IPS-15b (cell line): ENCODE measurements around the gene PIK3R6.

Experiments used
- H3K27me3 ChIP-seq: one replicate; pipeline ENCODE4 v1.6.1; 2013; ENCODE audit warnings: low read length; ENCODE audit not compliant: control insufficient read depth, insufficient read depth
- H3K36me3 ChIP-seq: one replicate; pipeline ENCODE4 v1.6.1; 2013; ENCODE audit warnings: low read length; ENCODE audit not compliant: control insufficient read depth, insufficient read depth
- H3K4me1 ChIP-seq: one replicate; pipeline ENCODE4 v1.6.1; 2013; ENCODE audit warnings: mild to moderate bottlenecking, low read length; ENCODE audit not compliant: control insufficient read depth, insufficient read depth
- H3K4me3 ChIP-seq: one replicate; pipeline ENCODE4 v1.5.1; 2013; ENCODE audit warnings: low read depth, low read length
- H3K9ac ChIP-seq: one replicate; pipeline ENCODE4 v1.6.1; 2013; ENCODE audit warnings: low read depth, mild to moderate bottlenecking, low read length
- H3K9me3 ChIP-seq: one replicate; pipeline ENCODE4 v1.6.1; 2013; ENCODE audit warnings: mild to moderate bottlenecking, low read length; ENCODE audit not compliant: control insufficient read depth, insufficient read depth

Gene PIK3R6

GRCh38 chr17:8828517-8828875 lies 39.0 kb downstream of the PIK3R6 start:
- H3K4me3 ChIP-seq, result no peak overlapping the region
- H3K9ac ChIP-seq, result no peak overlapping the region
- H3K27me3 ChIP-seq, result no peaks in the 10 kb centered on the region
- no peaks in the 10 kb centered on the region for H3K4me1 ChIP-seq
- H3K9me3 ChIP-seq, result no peaks in the 10 kb centered on the region
- no peaks in the 10 kb centered on the region for H3K36me3 ChIP-seq

GRCh38 chr17:8826808-8827435 lies 40.6 kb downstream of the PIK3R6 start:
- H3K4me3 ChIP-seq, result no peak overlapping the region
- no peaks in the 10 kb centered on the region for H3K9me3 ChIP-seq
- no peak overlapping the region for H3K9ac ChIP-seq
- H3K27me3 ChIP-seq, result no peaks in the 10 kb centered on the region
- no peaks in the 10 kb centered on the region for H3K36me3 ChIP-seq
- no peaks in the 10 kb centered on the region for H3K4me1 ChIP-seq

- Histone ChIP-seq H3K4me1 (no peaks in the 10 kb centered on the region), H3K9ac (no peak overlapping the region), H3K9me3 (no peaks in the 10 kb centered on the region), H3K27me3 (no peaks in the 10 kb centered on the region), H3K4me3 (no peak overlapping the region), H3K36me3 (no peaks in the 10 kb centered on the region)
Measured at GRCh38 chr17:8825802-8826201, 41.7 kb downstream of the PIK3R6 start.

- no peaks in the 10 kb centered on the region for H3K9me3 ChIP-seq
- no peaks in the 10 kb centered on the region for H3K36me3 ChIP-seq
- no peak overlapping the region for H3K4me3 ChIP-seq
- no peaks in the 10 kb centered on the region for H3K4me1 ChIP-seq
- H3K27me3 ChIP-seq, result no peaks in the 10 kb centered on the region
- no peak overlapping the region for H3K9ac ChIP-seq
Measured at GRCh38 chr17:8823279-8823678, 44.2 kb downstream of the PIK3R6 start.

- H3K36me3 ChIP-seq, result no peaks in the 10 kb centered on the region
- H3K9me3 ChIP-seq, result no peaks in the 10 kb centered on the region
- no peaks in the 10 kb centered on the region for H3K27me3 ChIP-seq
- no peaks in the 10 kb centered on the region for H3K4me1 ChIP-seq
- H3K4me3 ChIP-seq, result no peak overlapping the region
- no peak overlapping the region for H3K9ac ChIP-seq
Measured at GRCh38 chr17:8822401-8823035, 45.0 kb downstream of the PIK3R6 start.

GRCh38 chr17:8821446-8822105 lies 45.9 kb downstream of the PIK3R6 start:
- Histone ChIP-seq H3K4me1 (no peaks in the 10 kb centered on the region), H3K27me3 (no peaks in the 10 kb centered on the region), H3K9me3 (no peaks in the 10 kb centered on the region), H3K9ac (no peak overlapping the region), H3K4me3 (no peak overlapping the region), H3K36me3 (no peaks in the 10 kb centered on the region)

- H3K9ac ChIP-seq, result no peak overlapping the region
- H3K4me3 ChIP-seq, result no peak overlapping the region
- H3K36me3 ChIP-seq, result no peaks in the 10 kb centered on the region
- H3K4me1 ChIP-seq, result no peaks in the 10 kb centered on the region
- no peaks in the 10 kb centered on the region for H3K9me3 ChIP-seq
- no peaks in the 10 kb centered on the region for H3K27me3 ChIP-seq
Measured at GRCh38 chr17:8820311-8821010, 47.0 kb downstream of the PIK3R6 start.

- Histone ChIP-seq H3K9me3 (no peaks in the 10 kb centered on the region), H3K9ac (no peak overlapping the region), H3K27me3 (no peaks in the 10 kb centered on the region), H3K36me3 (no peaks in the 10 kb centered on the region), H3K4me1 (no peaks in the 10 kb centered on the region), H3K4me3 (no peak overlapping the region)
Measured at GRCh38 chr17:8818654-8819330, 48.7 kb downstream of the PIK3R6 start.

GRCh38 chr17:8818047-8818446 lies 49.4 kb downstream of the PIK3R6 start:
- Histone ChIP-seq H3K9me3 (no peaks in the 10 kb centered on the region), H3K4me1 (no peaks in the 10 kb centered on the region), H3K36me3 (no peaks in the 10 kb centered on the region), H3K9ac (no peak overlapping the region), H3K4me3 (no peak overlapping the region), H3K27me3 (no peaks in the 10 kb centered on the region)

GRCh38 chr17:8806926-8807550 lies 60.4 kb downstream of the PIK3R6 start:
- Histone ChIP-seq H3K4me3 (no peak overlapping the region), H3K9me3 (no peaks in the 10 kb centered on the region), H3K4me1 (no peaks in the 10 kb centered on the region), H3K27me3 (no peaks in the 10 kb centered on the region), H3K36me3 (no peaks in the 10 kb centered on the region), H3K9ac (no peak overlapping the region)

GRCh38 chr17:8806253-8806925 lies 61.1 kb downstream of the PIK3R6 start:
- Histone ChIP-seq H3K27me3 (no peaks in the 10 kb centered on the region), H3K9me3 (no peaks in the 10 kb centered on the region), H3K4me1 (no peaks in the 10 kb centered on the region), H3K36me3 (no peaks in the 10 kb centered on the region), H3K4me3 (no peak overlapping the region), H3K9ac (no peak overlapping the region)
